Measurements from ENCODE around the gene ITPRID2. TPM values are rescaled to one million over a fixed set of nuclear protein-coding genes. Genes with fewer than 3 reads are reported as not detected.

The ITPRID2 gene
- total RNA-seq, 4 donors from 2014 or later: 84.5 to 159 (median 114) TPM

GRCh38 chr2:181862583-181863281 lies 28.8 kb upstream of the ITPRID2 start:
- Histone ChIP-seq H3K27ac (no peak overlapping the region), H3K4me1 (no peaks in the 10 kb centered on the region), H3K9me3 (no peaks in the 10 kb centered on the region), H3K4me3 (no peak overlapping the region), H3K36me3 (no peaks in the 10 kb centered on the region), H3K27me3 (no peaks in the 10 kb centered on the region)
- DNase-seq: no peak
- TF ChIP-seq POLR2A (IDR thresholded peaks at IDR 0.05) (no peak), CTCF (IDR thresholded peaks at IDR 0.05) (no peak)
- intact Hi-C loops (cut with DNase I; ENCODE audit: low total_unique reads): no loop called here

GRCh38 chr2:181872178-181872577 lies 19.4 kb upstream of the ITPRID2 start:
- Histone ChIP-seq H3K9me3 (no peaks in the 10 kb centered on the region), H3K4me1 (no peaks in the 10 kb centered on the region), H3K27me3 (no peaks in the 10 kb centered on the region), H3K4me3 (no peak overlapping the region), H3K36me3 (no peaks in the 10 kb centered on the region), H3K27ac (no peak overlapping the region)
- intact Hi-C loops (cut with DNase I; ENCODE audit: low total_unique reads): no loop called here
- DNase-seq: no peak
- TF ChIP-seq POLR2A (IDR thresholded peaks at IDR 0.05) (no peak), CTCF (IDR thresholded peaks at IDR 0.05) (no peak)

GRCh38 chr2:181876614-181877063 lies 14.9 kb upstream of the ITPRID2 start:
- H3K9me3 ChIP-seq: no peaks in the 10 kb centered on the region
- H3K4me1 ChIP-seq: no peaks in the 10 kb centered on the region
- no peaks in the 10 kb centered on the region for H3K36me3 ChIP-seq
- H3K27me3 ChIP-seq: no peaks in the 10 kb centered on the region
- H3K27ac ChIP-seq: no peak overlapping the region
- intact Hi-C loops (cut with DNase I; ENCODE audit: low total_unique reads): no loop called here
- TF ChIP-seq POLR2A (IDR thresholded peaks at IDR 0.05): no peak
- DNase-seq: no peak
- H3K4me3 ChIP-seq: no peak overlapping the region

GRCh38 chr2:181877181-181877664 lies 14.3 kb upstream of the ITPRID2 start:
- no peak overlapping the region for H3K27ac ChIP-seq
- H3K9me3 ChIP-seq: no peaks in the 10 kb centered on the region
- intact Hi-C loops (cut with DNase I; ENCODE audit: low total_unique reads): no loop called here
- no peak for DNase-seq
- TF ChIP-seq CTCF (IDR thresholded peaks at IDR 0.05) (no peak), POLR2A (IDR thresholded peaks at IDR 0.05) (no peak)
- no peaks in the 10 kb centered on the region for H3K36me3 ChIP-seq
- H3K27me3 ChIP-seq: no peaks in the 10 kb centered on the region
- H3K4me3 ChIP-seq: no peak overlapping the region
- no peaks in the 10 kb centered on the region for H3K4me1 ChIP-seq

GRCh38 chr2:181878448-181878847 lies 13.1 kb upstream of the ITPRID2 start:
- Histone ChIP-seq H3K4me1 (no peaks in the 10 kb centered on the region), H3K27ac (no peak overlapping the region), H3K4me3 (no peak overlapping the region), H3K36me3 (no peaks in the 10 kb centered on the region), H3K27me3 (no peaks in the 10 kb centered on the region), H3K9me3 (no peaks in the 10 kb centered on the region)
- no peak for DNase-seq
- TF ChIP-seq POLR2A (IDR thresholded peaks at IDR 0.05) (no peak), CTCF (IDR thresholded peaks at IDR 0.05) (no peak)
- intact Hi-C loops (cut with DNase I; ENCODE audit: low total_unique reads): no loop called here

Measured in uterus (tissue), 4 donors.